PFSK-1 (cell line): ENCODE measurements around the gene PROK2.

Experiments used
- POLR2AphosphoS5 ChIP-seq: IDR thresholded peaks from 2 replicates; pipeline ENCODE4 v1.6.1; 2012; ENCODE audit warnings: low read depth, mild to moderate bottlenecking, control low read depth, low read length, moderate library complexity
- REST ChIP-seq, 2 experiments: IDR thresholded peaks; 2 replicates each; pipeline versions ENCODE4 v1.6.1 to v1.8.0; 2011 to 2012; ENCODE audit warnings: low read depth in 2 of 2, low read length in 2 of 2, control low read depth in 1 of 2, inconsistent platforms in 1 of 2, mild to moderate bottlenecking in 1 of 2, moderate library complexity in 1 of 2; ENCODE audit not compliant: insufficient read depth in 1 of 2
- TAF1 ChIP-seq: IDR thresholded peaks from 2 replicates; pipeline ENCODE4 v1.6.1; 2012; ENCODE audit warnings: low read length, control low read depth, borderline replicate concordance; ENCODE audit not compliant: insufficient read depth

DNA sequence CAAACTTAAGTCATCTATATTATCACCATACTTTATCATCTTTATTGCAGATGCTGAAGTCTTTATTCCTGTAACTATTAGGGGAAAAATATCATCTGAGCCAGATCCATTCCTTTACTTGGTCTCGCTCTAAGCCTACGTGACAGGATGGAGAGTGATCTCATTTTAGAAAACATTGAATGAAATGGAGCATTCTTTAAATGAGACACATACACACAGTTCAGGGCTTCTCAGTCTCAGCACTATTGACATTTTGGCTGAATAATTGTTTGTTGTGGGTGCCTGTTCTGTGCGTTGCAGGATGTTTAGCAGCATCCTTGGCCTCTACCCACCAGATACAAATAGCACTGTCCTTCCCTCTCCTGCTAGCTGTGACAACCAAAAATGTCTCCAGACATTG, 36.2 kb upstream of the PROK2 start:
- no peak for TF ChIP-seq REST (IDR thresholded peaks at IDR 0.05; ENCODE audit: insufficient read depth in 1 of 2, low read depth in 2 of 2, low read length in 2 of 2)
- TF ChIP-seq POLR2AphosphoS5 = no peak
- no peak for TF ChIP-seq TAF1
